Adrenal gland (tissue), 5 donors: ENCODE data around the gene KCTD3.

Experiments used
- CTCF ChIP-seq, 6 experiments: fragments of 450-650 bp in 4 of 6; fragments of 200-600 bp in 2 of 6; sonication (generic) in 1 of 6; IDR thresholded peaks; 1 replicate in 5 of 6; 2 replicates in 1 of 6; pipeline versions ENCODE4 v1.5.1 to v1.8.0; 2016 to 2021; ENCODE audit warnings: antibody characterized with exemption in 6 of 6, mild to moderate bottlenecking in 2 of 6, moderate library complexity in 1 of 6
- POLR2A ChIP-seq, 2 donors: fragments of 450-650 bp; IDR thresholded peaks; one replicate each; pipeline ENCODE4 v1.6.1; 2017; ENCODE audit warnings: antibody characterized with exemption in 2 of 2, mild to moderate bottlenecking in 2 of 2, moderate library complexity in 1 of 2
- donor health status: DM: no; HTN: no; CAD: no.

- TF ChIP-seq CTCF (IDR thresholded peaks at IDR 0.05) (no peak), POLR2A (IDR thresholded peaks at IDR 0.05) (no peak)
Measured at GRCh38 chr1:215651867-215652266, 84.8 kb downstream of the KCTD3 start.
